Lung microvascular endothelial cell (primary cell): ENCODE data around the gene SOWAHC. TPM values are rescaled to one million over a fixed set of nuclear protein-coding genes. Genes with fewer than 3 reads are reported as not detected.
"Not testable (repeated sequence)": the region's sequence is repeated elsewhere in the genome, so short reads cannot be mapped to it uniquely, and the experiment has no call there.

ENCODE experiments used
- DNase-seq, 2 donors: peaks; one replicate each; pipeline versions ENCODE4 v3.0.0 to v3.0.0-alpha.2; 2010; ENCODE audit warnings: low read depth in 2 of 2
- total RNA-seq: library from RNA; depleted of rRNA; stranded (reverse); fragments of >200 nt; gene quantifications from 2 replicates; pipeline ENCODE4 v1.2.1, GENCODE V29; 2014

The SOWAHC gene
- total RNA-seq, 1 donor from 2014 or later: 11.5 TPM

- DNase-seq: peak; percentile 12 to 38
Observed at GRCh38 chr2:109614715-109615636, 812 bp downstream of the SOWAHC start.

GRCh38 chr2:109615637-109616144 lies 1.5 kb downstream of the SOWAHC start:
- no peak for DNase-seq

- DNase-seq: no peak
Observed at GRCh38 chr2:109616184-109616583, 2.0 kb downstream of the SOWAHC start.

GRCh38 chr2:109619032-109619615 lies 5.0 kb downstream of the SOWAHC start:
- DNase-seq: no peak

- no peak for DNase-seq
Observed at GRCh38 chr2:109623297-109623696, 9.1 kb downstream of the SOWAHC start.

- no peak for DNase-seq
Observed at GRCh38 chr2:109623923-109624322, 9.8 kb downstream of the SOWAHC start.

GRCh38 chr2:109624339-109624738 lies 10.2 kb downstream of the SOWAHC start:
- DNase-seq: no peak

GRCh38 chr2:109628321-109628720 lies 14.2 kb downstream of the SOWAHC start:
- not testable (repeated sequence) for DNase-seq

- DNase-seq: no peak
Observed at GRCh38 chr2:109629867-109630266, 15.7 kb downstream of the SOWAHC start.

- DNase-seq: no peak
Observed at GRCh38 chr2:109630441-109631430, 16.6 kb downstream of the SOWAHC start.

- no peak for DNase-seq
Observed at GRCh38 chr2:109631741-109632140, 17.6 kb downstream of the SOWAHC start.

GRCh38 chr2:109632158-109632789 lies 18.1 kb downstream of the SOWAHC start:
- DNase-seq: peak in 1 of 2 donors; percentile 40

GRCh38 chr2:109633284-109633961 lies 19.3 kb downstream of the SOWAHC start:
- peak in 1 of 2 donors; percentile 47 for DNase-seq

GRCh38 chr2:109635426-109636304 lies 21.5 kb downstream of the SOWAHC start:
- no peak for DNase-seq

- DNase-seq: no peak
Observed at GRCh38 chr2:109636317-109636716, 22.2 kb downstream of the SOWAHC start.

GRCh38 chr2:109637749-109638570 lies 23.8 kb downstream of the SOWAHC start:
- peak; percentile 43 to 74 for DNase-seq

- DNase-seq: no peak
Observed at GRCh38 chr2:109638795-109639194, 24.6 kb downstream of the SOWAHC start.

GRCh38 chr2:109640000-109640399 lies 25.8 kb downstream of the SOWAHC start:
- DNase-seq: not testable (repeated sequence)
